ENCODE results near the gene C4BPB. TPM values are rescaled to one million over a fixed set of nuclear protein-coding genes. Genes with fewer than 3 reads are reported as not detected.

Gene C4BPB
- total RNA-seq, 4 donors from 2014 or later, result 0.90 to 4.9 TPM; not detected in 2

DNA sequence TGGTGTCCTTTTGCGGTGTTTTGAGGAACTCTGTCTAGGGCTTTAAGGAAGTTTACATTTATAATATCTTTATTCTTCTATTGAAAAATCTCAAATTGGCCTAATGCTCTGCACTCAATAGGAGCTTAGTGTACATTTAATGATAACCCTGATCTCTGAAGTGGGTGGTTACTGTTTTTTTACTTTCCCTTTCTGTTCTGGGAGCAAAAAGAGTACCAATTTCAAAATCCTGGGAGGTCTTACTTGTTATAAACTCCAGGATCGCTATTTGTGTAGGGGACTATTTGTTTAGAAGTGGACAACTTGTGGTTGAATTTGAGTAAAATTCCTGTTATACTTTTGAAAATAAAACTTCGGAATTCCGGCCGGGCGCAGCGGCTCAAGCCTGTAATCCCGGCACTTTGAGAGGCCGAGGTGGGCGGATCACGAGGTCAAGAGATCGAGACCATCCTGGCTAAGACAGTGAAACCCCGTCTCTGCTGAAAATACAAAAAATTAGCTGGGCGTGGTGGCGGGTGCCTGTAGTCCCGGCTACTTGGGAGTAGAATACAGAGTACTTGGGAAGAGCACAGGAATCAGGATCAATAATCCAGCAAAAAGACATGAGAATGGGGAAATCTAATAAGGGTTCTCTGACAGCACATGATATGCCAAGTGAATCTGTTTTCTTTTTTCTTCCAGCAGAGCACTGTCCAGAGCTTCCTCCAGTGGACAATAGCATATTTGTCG is 1.1 kb downstream of the C4BPB start:
- no peaks in the 10 kb centered on the region for H3K36me3 ChIP-seq
- WGBS, 2 donors, result 94 to 95% methylated on average over 17 of the region's 17 CpGs
- DNase-seq (ENCODE audit: low spot score in 2 of 2), result no peak
- TF ChIP-seq, protein P1, sequence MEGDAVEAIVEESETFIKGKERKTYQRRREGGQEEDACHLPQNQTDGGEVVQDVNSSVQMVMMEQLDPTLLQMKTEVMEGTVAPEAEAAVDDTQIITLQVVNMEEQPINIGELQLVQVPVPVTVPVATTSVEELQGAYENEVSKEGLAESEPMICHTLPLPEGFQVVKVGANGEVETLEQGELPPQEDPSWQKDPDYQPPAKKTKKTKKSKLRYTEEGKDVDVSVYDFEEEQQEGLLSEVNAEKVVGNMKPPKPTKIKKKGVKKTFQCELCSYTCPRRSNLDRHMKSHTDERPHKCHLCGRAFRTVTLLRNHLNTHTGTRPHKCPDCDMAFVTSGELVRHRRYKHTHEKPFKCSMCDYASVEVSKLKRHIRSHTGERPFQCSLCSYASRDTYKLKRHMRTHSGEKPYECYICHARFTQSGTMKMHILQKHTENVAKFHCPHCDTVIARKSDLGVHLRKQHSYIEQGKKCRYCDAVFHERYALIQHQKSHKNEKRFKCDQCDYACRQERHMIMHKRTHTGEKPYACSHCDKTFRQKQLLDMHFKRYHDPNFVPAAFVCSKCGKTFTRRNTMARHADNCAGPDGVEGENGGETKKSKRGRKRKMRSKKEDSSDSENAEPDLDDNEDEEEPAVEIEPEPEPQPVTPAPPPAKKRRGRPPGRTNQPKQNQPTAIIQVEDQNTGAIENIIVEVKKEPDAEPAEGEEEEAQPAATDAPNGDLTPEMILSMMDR (IDR thresholded peaks at IDR 0.05), result no peak
- TF ChIP-seq EP300 (IDR thresholded peaks at IDR 0.05) (no peak), POLR2A (IDR thresholded peaks at IDR 0.05) (no peak)
- H3K27me3 ChIP-seq, result no peaks in the 10 kb centered on the region
- H3K27ac ChIP-seq, result no peak overlapping the region
- H3K4me3 ChIP-seq, result no peak overlapping the region
- H3K4me1 ChIP-seq, result peaks cover 0 to 2% (median 0%) of the 10 kb centered on the region in 4 donors
- no peaks in the 10 kb centered on the region for H3K9me3 ChIP-seq

DNA sequence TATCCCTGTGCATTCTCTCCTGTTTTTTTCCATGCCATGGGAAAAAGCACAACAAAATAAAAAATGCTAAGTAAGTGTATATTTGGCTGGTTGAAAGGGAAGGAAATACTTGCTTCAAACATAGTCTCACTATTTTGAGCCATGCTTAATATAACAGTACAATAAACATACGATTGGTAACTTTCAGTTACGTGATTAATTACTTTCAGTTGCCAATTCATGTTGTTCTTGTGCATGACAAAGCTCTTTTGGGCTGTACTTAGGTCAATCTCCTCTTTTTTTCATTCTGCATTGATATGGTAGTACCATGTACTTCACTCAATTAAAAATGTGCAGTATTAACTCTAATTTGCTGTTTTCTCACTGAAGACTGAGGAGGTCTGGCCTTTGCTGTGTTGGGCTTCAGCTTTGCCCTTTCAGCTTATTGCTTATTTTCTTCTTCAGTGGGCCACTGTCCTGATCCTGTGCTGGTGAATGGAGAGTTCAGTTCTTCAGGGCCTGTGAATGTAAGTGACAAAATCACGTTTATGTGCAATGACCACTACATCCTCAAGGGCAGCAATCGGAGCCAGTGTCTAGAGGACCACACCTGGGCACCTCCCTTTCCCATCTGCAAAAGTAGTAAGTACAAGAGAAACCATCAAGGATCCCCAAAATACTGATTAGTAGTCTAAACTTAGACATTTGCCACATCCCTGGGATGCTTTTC is 2.7 kb downstream of the C4BPB start:
- H3K27ac ChIP-seq, result no peak overlapping the region
- TF ChIP-seq EP300 (IDR thresholded peaks at IDR 0.05) (no peak), POLR2A (IDR thresholded peaks at IDR 0.05) (no peak)
- TF ChIP-seq, protein P1 (IDR thresholded peaks at IDR 0.05), result no peak
- no peaks in the 10 kb centered on the region for H3K27me3 ChIP-seq
- no peak overlapping the region for H3K4me3 ChIP-seq
- WGBS, 2 donors, result 78 to 83% methylated on average over 4 of the region's 4 CpGs
- no peaks in the 10 kb centered on the region for H3K4me1 ChIP-seq
- H3K36me3 ChIP-seq, result no peaks in the 10 kb centered on the region
- H3K9me3 ChIP-seq, result no peaks in the 10 kb centered on the region
- no peak for DNase-seq (ENCODE audit: low spot score in 2 of 2)

DNA sequence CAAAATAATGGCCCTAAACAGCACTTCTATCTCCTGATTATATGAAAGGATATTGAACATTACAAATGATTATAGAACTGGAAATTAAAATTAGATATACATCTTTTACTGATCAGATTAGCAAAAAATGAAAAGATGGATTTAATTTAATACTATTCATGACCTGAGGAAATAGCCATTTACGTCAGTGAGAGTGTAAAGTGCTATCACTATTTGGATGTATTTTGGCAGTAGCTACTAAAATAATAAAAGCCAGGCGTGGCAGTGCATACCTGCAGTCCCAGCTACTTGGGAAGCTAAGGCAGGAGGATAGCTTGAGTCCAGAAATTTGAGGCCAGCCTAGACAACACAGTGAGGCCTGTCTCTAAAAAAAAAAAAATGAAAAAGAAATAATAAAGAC is 5.3 kb downstream of the C4BPB start:
- H3K4me1 ChIP-seq, result no peaks in the 10 kb centered on the region
- 53% methylated on average over 2 of the region's 2 CpGs for WGBS, 2 donors
- TF ChIP-seq, protein P1 (IDR thresholded peaks at IDR 0.05), result no peak
- TF ChIP-seq POLR2A (IDR thresholded peaks at IDR 0.05) (no peak), EP300 (IDR thresholded peaks at IDR 0.05) (no peak)
- no peak overlapping the region for H3K27ac ChIP-seq
- no peaks in the 10 kb centered on the region for H3K36me3 ChIP-seq
- H3K27me3 ChIP-seq, result no peaks in the 10 kb centered on the region
- H3K9me3 ChIP-seq, result no peaks in the 10 kb centered on the region
- DNase-seq (ENCODE audit: low spot score in 2 of 2), result no peak
- no peak overlapping the region for H3K4me3 ChIP-seq

DNA sequence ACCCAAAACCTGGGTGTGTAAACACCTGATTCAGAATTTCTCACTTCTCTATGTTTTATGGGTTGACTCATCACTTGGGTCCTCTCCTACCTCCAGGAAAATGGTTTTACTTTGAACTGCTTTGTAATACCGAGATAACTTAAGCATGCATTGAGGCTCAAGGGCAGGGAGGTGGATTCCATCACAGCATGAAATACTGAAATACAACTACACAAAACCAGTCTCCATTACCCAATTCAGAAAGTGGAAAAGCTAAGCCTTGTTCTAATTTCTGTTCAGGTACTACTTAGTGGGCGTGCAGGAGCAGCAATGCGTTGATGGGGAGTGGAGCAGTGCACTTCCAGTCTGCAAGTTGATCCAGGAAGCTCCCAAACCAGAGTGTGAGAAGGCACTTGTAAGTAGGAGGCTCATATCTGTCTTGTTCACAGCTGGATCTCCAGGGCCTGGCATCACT is 9.2 kb downstream of the C4BPB start:
- Histone ChIP-seq H3K36me3 (no peaks in the 10 kb centered on the region), H3K4me1 (no peaks in the 10 kb centered on the region), H3K9me3 (no peaks in the 10 kb centered on the region), H3K27ac (no peak overlapping the region), H3K27me3 (no peaks in the 10 kb centered on the region), H3K4me3 (no peak overlapping the region)
- DNase-seq (ENCODE audit: low spot score in 2 of 2), result no peak
- TF ChIP-seq EP300 (IDR thresholded peaks at IDR 0.05) (no peak), POLR2A (IDR thresholded peaks at IDR 0.05) (no peak)
- TF ChIP-seq, protein P1 (IDR thresholded peaks at IDR 0.05), result no peak
- 81 to 91% methylated on average over 3 of the region's 3 CpGs for WGBS, 2 donors

DNA sequence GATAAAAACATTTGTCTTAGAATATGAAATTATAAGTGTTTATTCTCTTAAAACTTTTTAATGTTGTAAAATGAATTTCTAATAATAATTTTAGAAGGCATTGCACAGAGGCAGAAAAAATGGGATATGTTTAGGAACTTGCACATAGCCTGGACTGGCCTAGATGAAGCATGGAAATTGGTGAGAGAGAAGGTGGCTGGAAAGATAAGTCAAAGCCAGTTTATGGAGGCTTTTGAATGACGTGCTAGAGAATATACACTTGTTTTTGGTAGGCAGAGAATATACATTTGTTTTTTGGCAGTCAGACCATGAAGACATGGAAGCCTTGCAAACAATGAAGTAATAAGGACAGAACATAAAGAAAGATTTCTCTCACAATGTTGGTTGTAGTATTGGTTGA is 13.1 kb downstream of the C4BPB start:
- Histone ChIP-seq H3K4me3 (no peak overlapping the region), H3K27ac (no peak overlapping the region), H3K36me3 (no peaks in the 10 kb centered on the region), H3K9me3 (no peaks in the 10 kb centered on the region), H3K4me1 (no peaks in the 10 kb centered on the region), H3K27me3 (no peaks in the 10 kb centered on the region)
- TF ChIP-seq, protein P1 (IDR thresholded peaks at IDR 0.05), result no peak
- TF ChIP-seq POLR2A (IDR thresholded peaks at IDR 0.05), result no peak
- no peak for TF ChIP-seq EP300 (IDR thresholded peaks at IDR 0.05)
- no peak for DNase-seq (ENCODE audit: low spot score in 2 of 2)
- WGBS, 2 donors, result 68 to 72% methylated on average over 1 of the region's 1 CpG

Data from tibial nerve (tissue), 4 donors.